ENCODE results near the gene MIGA1.
"Not testable (repeated sequence)": the region's sequence is repeated elsewhere in the genome, so short reads cannot be mapped to it uniquely, and the experiment has no call there.

The MIGA1 gene

DNA sequence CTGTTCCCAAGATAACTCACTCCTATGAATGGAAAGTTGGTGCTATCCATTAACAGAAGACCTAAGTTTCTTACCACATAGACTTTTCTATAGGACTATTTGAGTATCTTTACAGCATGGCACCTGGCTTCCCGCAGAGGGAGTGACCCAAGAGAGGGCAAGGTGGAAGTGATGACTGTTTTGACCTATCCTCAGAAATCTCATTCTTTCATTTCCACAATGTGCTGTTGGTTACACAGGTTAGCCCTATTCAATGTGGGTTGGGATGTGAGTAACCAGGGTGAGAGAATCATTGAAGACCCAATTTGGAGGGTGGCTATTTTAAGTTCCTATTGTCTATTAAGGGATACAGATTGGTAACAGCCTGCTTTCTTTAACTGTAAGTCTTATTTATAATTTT, 70.6 kb downstream of the MIGA1 start:
- DNase-seq = no peak

DNA sequence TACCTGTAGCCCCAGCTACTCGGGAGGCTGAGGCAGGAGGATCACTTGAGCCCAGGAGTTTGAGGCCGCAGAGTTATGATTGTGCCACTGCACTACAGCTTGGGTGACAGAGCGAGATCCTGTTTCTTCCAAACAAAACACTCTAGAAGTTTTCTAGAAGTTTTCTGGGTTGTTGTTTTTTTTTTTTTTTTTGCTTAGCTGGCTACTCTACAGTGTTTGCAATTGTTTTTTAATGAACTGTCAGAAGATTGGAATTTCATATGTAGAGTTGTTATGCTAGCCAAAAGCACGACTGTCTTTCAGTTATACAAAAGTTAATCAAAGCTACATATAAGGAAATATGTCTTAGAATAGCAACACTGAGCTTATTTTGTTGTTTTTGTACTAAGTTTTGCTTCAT, 78.1 kb downstream of the MIGA1 start:
- peak; percentile 39 for DNase-seq

- DNase-seq = no peak
Measured at GRCh38 chr1:77858725-77859124, 79.3 kb downstream of the MIGA1 start.

DNA sequence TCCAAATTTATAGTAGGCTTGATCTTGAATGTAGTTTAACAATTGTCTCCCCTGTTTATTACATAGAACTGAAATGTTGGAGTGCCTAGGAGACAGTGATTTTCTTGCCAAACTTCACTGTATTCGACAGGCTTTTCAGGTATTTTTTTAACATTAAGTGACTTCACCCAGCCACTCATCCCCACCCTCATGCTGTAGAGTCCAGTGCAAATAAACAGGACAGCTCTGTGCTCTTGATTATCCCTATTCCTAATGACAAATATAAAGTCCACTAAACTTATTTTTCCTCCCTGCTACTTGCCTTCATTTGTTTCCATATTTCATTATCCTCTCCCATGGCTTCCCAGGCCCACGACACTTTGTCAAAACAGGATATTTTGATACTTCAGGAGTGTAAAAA, 79.8 kb downstream of the MIGA1 start:
- no peak for DNase-seq

- no peak for DNase-seq
Measured at GRCh38 chr1:77866296-77866695, 86.8 kb downstream of the MIGA1 start.

DNA sequence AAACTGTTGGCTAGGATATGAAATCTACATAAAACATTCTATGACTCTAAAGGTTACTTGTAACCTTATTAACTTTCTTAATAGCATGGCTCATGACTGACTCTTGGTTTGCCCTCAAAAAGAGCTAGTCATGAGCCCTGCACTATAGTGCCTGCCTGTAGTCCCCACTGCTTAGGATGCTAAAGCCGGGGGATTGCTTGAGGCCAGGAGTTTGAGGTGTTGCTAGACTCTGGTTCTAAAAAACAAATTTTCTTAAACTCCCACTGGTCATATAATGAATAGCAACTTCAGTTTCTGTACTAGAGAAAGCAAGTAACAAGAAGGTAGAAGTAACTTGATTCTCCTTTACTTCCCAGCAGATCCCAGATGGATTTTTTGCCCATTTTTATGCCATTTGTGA, 93.2 kb downstream of the MIGA1 start:
- no peak for DNase-seq

- no peak for DNase-seq
Measured at GRCh38 chr1:77873461-77873860, 94.0 kb downstream of the MIGA1 start.

- DNase-seq = peak; percentile 45
Measured at GRCh38 chr1:77874804-77875445, 95.5 kb downstream of the MIGA1 start.

DNA sequence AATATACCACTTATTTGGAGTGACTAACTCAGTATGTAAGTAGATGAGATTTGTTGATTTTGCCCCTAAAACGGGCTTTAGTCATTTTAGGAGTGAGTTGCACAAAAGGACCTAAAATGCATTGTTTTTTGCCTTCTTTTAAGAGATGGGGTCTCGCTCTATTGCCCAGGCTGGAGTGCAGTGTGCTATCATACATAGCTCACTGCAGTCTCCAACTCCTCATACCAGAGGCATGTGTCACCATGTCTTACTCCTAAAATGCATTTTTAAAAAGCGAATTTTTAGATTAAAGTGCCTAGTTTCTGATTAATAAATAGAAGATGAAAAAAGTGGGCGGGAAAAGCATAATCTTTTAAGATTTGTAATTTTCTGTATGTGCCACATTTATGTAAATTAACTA, 97.4 kb downstream of the MIGA1 start:
- peak; percentile 53 for DNase-seq

DNA sequence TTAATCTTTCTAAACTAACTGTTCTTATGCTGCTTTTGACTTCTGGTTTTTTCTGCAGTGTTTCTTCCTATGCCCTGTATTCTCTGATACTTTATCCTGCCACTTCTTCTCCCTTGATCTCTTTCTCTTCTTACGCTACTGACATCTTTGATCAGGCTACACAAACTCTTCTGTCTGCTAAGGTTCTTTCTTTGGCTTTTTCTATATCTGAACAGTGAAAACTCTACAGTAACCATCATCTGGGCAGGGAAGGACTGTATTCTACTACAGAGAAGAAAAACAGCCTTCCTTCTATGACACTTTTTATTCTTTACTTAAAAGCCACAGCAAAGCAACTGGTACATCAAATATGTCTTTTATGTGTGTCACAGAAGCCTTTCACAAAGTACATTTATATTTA, 101.6 kb downstream of the MIGA1 start:
- DNase-seq = no peak

DNA sequence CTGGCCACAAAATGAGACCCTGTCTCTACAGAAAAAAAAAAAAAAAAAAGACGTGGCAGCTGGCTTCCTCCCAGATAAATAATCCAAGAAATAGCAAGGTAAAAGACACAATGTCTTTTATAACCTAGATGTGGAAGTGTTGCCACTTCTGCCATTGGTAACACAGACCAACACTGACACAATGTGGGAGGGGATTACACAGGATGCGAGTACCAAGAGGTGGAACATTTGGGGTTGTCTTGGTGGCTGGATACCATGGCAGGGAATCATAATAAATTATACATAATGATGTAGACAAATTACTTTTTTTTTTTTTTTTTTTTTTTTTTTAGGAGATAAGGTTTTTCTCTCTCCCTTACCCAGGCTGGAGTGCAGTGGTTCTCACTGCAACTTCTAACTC, 103.0 kb downstream of the MIGA1 start:
- DNase-seq = no peak

DNA sequence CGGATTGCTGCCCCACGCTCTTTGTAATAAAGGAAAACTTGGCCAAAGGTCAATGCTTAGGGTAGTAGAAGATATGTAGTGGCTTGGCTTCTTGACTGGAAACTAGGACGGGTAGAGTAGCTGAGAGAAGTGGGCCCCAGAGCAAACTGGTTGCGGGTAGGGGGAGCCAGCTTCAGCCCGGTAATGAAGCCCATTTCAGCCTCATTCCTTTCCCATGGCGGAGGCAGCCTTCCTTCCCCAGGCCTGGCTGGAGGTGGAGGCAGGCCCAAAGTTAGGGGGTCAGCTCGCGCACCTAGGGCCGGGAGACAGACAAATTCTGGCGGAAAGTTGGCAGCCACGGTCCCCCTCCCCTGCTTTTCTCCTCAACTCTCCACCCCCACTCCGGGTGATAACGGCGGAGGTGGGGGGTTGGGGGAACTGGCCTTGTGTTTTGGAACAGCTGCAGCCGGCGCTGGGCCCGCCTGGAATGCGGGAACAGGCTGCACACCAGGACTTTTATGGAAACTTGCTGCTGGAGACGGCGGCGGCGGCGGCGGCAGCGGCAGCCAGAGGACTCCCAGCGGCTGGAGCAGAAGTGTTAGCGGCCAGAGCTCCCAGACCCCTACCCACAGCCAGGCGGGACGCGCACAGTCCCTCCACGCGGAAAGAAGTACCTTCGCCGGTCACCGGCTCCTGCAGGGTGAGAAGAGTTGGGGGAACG, 108.8 kb downstream of the MIGA1 start, which contains the start of gene NEXN:
Gene NEXN, plus strand, starts transcription at position 544 of the 700 bp plus-strand sequence. CDS start 27,483 bp downstream, outside the sequence.
- DNase-seq = peak; percentile 85

- peak; percentile 68 for DNase-seq
Measured at GRCh38 chr1:77888781-77889642, 109.6 kb downstream of the MIGA1 start.

- peak; percentile 81 for DNase-seq
Measured at GRCh38 chr1:77889671-77890070, 110.2 kb downstream of the MIGA1 start.

GRCh38 chr1:77891200-77891599, 111.8 kb downstream of the MIGA1 start:
- no peak for DNase-seq

DNA sequence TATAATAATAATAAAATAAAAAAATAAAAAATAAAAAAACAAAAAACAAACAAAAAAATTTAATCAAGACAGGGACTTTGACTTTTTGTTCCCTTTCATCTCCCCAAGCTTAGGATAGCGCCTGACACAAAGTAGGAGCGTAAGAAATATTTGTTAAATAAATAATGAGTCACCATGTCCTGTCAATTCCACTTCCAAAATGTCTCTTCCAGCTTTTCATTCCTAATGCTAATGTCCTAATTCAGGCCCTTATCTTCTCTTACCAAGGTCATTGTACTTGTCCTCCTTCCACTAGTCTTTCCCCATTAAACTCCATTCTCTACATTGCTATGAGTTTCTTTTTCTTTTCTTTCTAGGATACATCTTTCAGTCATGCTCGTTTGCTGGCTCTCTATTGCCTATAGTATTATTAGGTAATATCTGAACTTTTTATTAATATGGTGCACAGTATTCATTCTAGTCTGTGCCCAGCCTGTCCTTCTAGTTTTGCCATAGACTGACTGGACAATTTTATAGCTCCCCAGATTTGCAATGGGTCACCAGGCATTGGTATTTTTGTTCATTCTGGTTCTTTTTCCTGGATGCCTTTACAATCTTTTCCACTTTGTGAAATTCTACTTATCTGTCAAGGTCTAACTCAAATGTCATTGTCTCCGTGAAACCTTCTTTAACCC, 120.3 kb downstream of the MIGA1 start:
- DNase-seq = no peak

- peak; percentile 53 for DNase-seq
Measured at GRCh38 chr1:77900687-77901293, 121.3 kb downstream of the MIGA1 start.

GRCh38 chr1:77905603-77906002, 126.2 kb downstream of the MIGA1 start:
- no peak for DNase-seq

DNA sequence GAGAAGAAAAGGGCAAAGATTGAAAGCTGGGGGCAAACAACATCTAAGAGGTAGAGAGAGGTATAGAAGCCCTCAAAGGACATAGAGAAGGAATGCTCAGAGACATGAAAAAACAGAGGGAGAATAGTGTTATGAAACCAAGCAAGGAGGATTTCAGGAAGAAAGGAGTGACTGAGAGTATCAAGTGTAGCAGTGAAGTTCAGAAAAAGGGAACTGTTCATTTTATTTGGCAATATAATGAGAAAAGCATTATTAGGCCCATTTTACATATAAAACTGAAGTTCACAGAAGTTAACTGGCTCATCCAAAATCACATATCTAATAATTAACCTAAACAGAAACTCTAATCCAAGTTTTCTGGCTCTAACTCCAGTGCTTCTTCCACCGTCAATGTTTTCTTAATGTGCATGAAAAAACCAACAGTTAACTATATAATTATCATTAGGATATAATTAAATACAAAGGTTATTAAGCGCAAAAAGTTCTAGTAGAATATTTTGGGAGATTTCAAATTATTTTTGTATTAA, 126.6 kb downstream of the MIGA1 start:
- no peak for DNase-seq

- no peak for DNase-seq
Measured at GRCh38 chr1:77906624-77907023, 127.2 kb downstream of the MIGA1 start.

DNA sequence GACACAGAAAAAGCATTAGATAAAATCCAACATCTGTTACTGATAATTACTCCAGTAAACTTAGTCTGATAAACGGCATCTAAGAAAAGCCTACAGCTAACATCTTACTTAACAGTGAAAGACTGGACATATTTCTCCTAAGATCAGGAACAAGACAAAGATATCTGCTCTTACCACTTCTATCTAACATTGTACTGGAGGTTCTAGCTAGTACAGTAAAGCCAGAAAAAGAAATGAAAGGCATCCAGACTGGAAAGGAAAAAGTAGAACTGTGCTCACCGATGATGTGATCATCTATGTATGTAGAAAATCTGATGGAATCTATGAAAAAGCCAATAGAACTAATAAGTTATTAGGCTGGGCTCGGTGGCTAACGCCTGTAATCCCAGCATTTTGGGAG, 130.7 kb downstream of the MIGA1 start:
- no peak for DNase-seq

DNA sequence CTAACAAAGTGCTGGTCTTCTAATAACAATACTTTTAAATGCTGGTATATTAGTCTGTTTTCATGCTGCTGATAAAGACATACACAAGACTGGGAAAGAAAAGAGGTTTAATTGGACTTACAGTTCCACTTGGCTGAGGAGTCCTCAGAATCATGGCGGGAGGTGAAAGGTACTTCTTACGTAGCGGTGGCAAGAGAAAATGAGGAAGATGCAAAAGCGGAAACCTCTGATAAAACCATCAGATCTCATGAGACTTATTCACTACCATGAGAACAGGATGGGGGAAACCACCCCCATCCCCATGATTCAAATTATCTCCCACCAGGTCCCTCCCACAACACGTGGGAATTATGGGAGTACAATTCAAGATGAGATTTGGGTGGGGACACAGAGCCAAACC, 139.5 kb downstream of the MIGA1 start:
- not testable (repeated sequence) for DNase-seq
